ENCODE measurements around the gene IL17RA. TPM values are rescaled to one million over a fixed set of nuclear protein-coding genes. Genes with fewer than 3 reads are reported as not detected.

IL17RA gene
- total RNA-seq, 1 donor from 2014 or later = 21.5 TPM

DNA sequence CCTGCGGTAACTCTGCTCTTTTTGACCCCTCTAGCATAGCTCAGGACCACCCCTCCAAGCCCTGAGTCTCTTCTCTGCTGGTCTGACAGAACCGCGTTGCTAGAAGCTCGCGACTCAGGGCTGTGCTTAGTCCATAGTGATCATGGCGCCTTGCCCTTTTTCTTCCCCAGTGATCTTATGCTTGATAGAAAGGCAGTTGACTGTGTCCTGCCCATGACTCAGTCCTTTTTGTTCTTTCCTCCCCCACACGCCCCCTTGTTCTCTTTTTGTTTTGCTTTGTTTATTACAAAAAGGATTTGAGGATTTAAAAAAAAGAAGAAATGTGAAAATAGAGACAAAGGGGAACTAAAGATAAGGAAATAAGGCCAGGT, 17.5 kb downstream of the IL17RA start:
- Histone ChIP-seq H2AFZ (ENCODE audit: low read depth, low read length) (no peak overlapping the region), H3K9ac (ENCODE audit: low read length) (no peak overlapping the region), H3K4me1 (ENCODE audit: insufficient read depth, low read length) (no peaks in the 10 kb centered on the region), H4K20me1 (ENCODE audit: insufficient read depth, low read length) (peaks cover 26% of the 10 kb centered on the region), H3K27ac (ENCODE audit: low read depth, low read length) (no peak overlapping the region), H3K79me2 (ENCODE audit: insufficient read depth, low read length) (no peaks in the 10 kb centered on the region), H3K27me3 (ENCODE audit: insufficient read depth, low read length) (no peaks in the 10 kb centered on the region), H3K4me2 (ENCODE audit: low read length) (no peak overlapping the region), H3K4me3 (ENCODE audit: insufficient read depth, low read depth, low read length) (no peak overlapping the region), H3K36me3 (ENCODE audit: insufficient read depth, low read length) (peaks cover 27% of the 10 kb centered on the region), H3K9me3 (ENCODE audit: insufficient read depth, low read depth, low read length) (no peaks in the 10 kb centered on the region)
- DNase-seq (ENCODE audit: low read depth) (no peak), FAIRE-seq (no peak)
- Mint-ChIP-seq H3K9me3 (ENCODE audit: unreplicated experiment) (no peaks in the 10 kb centered on the region), H3K36me3 (ENCODE audit: low read depth, unreplicated experiment) (peaks cover 46% of the 10 kb centered on the region), H3K4me3 (ENCODE audit: unreplicated experiment) (no peak overlapping the region), H3K27me3 (ENCODE audit: low read depth, unreplicated experiment) (no peaks in the 10 kb centered on the region), H3K27ac (ENCODE audit: unreplicated experiment) (no peak overlapping the region), H3K4me1 (ENCODE audit: low read depth, unreplicated experiment) (no peaks in the 10 kb centered on the region)
- no peak for TF ChIP-seq EZH2 (IDR thresholded peaks at IDR 0.05; ENCODE audit: insufficient read depth, low read length)
- TF ChIP-seq, protein P1, sequence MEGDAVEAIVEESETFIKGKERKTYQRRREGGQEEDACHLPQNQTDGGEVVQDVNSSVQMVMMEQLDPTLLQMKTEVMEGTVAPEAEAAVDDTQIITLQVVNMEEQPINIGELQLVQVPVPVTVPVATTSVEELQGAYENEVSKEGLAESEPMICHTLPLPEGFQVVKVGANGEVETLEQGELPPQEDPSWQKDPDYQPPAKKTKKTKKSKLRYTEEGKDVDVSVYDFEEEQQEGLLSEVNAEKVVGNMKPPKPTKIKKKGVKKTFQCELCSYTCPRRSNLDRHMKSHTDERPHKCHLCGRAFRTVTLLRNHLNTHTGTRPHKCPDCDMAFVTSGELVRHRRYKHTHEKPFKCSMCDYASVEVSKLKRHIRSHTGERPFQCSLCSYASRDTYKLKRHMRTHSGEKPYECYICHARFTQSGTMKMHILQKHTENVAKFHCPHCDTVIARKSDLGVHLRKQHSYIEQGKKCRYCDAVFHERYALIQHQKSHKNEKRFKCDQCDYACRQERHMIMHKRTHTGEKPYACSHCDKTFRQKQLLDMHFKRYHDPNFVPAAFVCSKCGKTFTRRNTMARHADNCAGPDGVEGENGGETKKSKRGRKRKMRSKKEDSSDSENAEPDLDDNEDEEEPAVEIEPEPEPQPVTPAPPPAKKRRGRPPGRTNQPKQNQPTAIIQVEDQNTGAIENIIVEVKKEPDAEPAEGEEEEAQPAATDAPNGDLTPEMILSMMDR (IDR thresholded peaks at IDR 0.05; ENCODE audit: insufficient read depth, low read depth, low read length) = no peak

DNA sequence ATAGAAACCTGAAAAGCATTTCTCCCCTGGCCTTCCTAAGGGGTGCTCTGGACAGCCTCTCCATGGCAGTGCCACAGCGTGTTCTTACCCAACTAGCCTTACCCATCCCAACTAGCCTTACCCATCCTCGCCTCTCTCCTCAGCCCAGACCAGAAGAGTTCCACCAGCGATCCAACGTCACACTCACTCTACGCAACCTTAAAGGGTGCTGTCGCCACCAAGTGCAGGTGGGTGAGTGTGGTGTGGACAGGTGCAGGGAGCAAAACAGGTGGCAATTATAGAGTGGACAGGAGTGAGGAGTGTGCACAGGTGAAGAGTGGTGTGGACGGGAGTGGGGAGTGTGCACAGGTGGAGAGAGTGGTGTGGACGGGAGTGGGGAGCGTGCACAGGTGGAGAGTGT, 18.6 kb downstream of the IL17RA start:
- Mint-ChIP-seq H3K9me3 (ENCODE audit: unreplicated experiment) (no peaks in the 10 kb centered on the region), H3K27me3 (ENCODE audit: low read depth, unreplicated experiment) (no peaks in the 10 kb centered on the region), H3K27ac (ENCODE audit: unreplicated experiment) (no peak overlapping the region), H3K36me3 (ENCODE audit: low read depth, unreplicated experiment) (peaks cover 50% of the 10 kb centered on the region), H3K4me1 (ENCODE audit: low read depth, unreplicated experiment) (no peaks in the 10 kb centered on the region), H3K4me3 (ENCODE audit: unreplicated experiment) (no peak overlapping the region)
- Histone ChIP-seq H3K4me2 (ENCODE audit: low read length) (no peak overlapping the region), H3K9me3 (ENCODE audit: insufficient read depth, low read depth, low read length) (no peaks in the 10 kb centered on the region), H3K79me2 (ENCODE audit: insufficient read depth, low read length) (no peaks in the 10 kb centered on the region), H2AFZ (ENCODE audit: low read depth, low read length) (no peak overlapping the region), H3K36me3 (ENCODE audit: insufficient read depth, low read length) (peaks cover 27% of the 10 kb centered on the region), H4K20me1 (ENCODE audit: insufficient read depth, low read length) (peaks cover 20% of the 10 kb centered on the region), H3K4me1 (ENCODE audit: insufficient read depth, low read length) (no peaks in the 10 kb centered on the region), H3K4me3 (ENCODE audit: insufficient read depth, low read depth, low read length) (no peak overlapping the region), H3K27ac (ENCODE audit: low read depth, low read length) (no peak overlapping the region), H3K27me3 (ENCODE audit: insufficient read depth, low read length) (no peaks in the 10 kb centered on the region), H3K9ac (ENCODE audit: low read length) (no peak overlapping the region)
- TF ChIP-seq, protein P1 (IDR thresholded peaks at IDR 0.05; ENCODE audit: insufficient read depth, low read depth, low read length) = no peak
- no peak for TF ChIP-seq EZH2 (IDR thresholded peaks at IDR 0.05; ENCODE audit: insufficient read depth, low read length)
- DNase-seq (ENCODE audit: low read depth) = no peak
- no peak for FAIRE-seq

DNA sequence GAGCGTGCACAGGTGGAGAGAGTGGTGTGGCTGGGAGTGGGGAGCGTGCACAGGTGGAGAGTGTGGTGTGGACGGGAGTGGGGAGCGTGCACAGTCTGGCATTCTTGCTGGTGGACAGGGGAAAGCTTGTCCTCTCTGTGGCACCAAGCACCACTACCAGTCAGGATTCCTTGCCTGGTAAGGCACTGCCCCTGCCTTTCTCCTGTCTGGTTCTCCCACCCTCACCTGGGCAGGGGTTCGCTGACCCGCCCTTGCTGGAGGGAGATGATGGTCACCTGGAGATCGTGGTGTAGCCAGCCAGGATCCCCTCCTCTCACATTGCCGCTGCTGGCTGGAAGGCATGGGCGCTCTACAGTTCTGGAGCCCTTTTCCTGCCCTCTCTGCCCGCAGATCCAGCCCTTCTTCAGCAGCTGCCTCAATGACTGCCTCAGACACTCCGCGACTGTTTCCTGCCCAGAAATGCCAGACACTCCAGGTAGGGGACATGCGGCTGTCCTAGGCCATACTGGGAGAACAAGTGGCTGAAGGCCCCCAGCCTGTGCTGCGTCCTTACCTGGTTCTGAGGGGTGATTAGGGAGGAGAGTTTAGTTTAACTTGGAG, 19.6 kb downstream of the IL17RA start:
- peaks cover 18% of the 10 kb centered on the region for H3K36me3 ChIP-seq (ENCODE audit: insufficient read depth, low read length)

More for the DNA sequence above, 19.6 kb downstream of the IL17RA start:
- no peaks in the 10 kb centered on the region for H3K9me3 ChIP-seq (ENCODE audit: insufficient read depth, low read depth, low read length)
- H3K4me3 ChIP-seq (ENCODE audit: insufficient read depth, low read depth, low read length) = no peak overlapping the region
- H3K27me3 Mint-ChIP-seq (ENCODE audit: low read depth, unreplicated experiment) = no peaks in the 10 kb centered on the region
- H4K20me1 ChIP-seq (ENCODE audit: insufficient read depth, low read length) = peaks cover 20% of the 10 kb centered on the region
- H3K36me3 Mint-ChIP-seq (ENCODE audit: low read depth, unreplicated experiment) = peaks cover 45% of the 10 kb centered on the region
- no peak overlapping the region for H3K9ac ChIP-seq (ENCODE audit: low read length)
- no peak overlapping the region for H3K4me3 Mint-ChIP-seq (ENCODE audit: unreplicated experiment)
- TF ChIP-seq, protein P1 (IDR thresholded peaks at IDR 0.05; ENCODE audit: insufficient read depth, low read depth, low read length) = no peak
- no peak for TF ChIP-seq EZH2 (IDR thresholded peaks at IDR 0.05; ENCODE audit: insufficient read depth, low read length)
- H3K27me3 ChIP-seq (ENCODE audit: insufficient read depth, low read length) = no peaks in the 10 kb centered on the region
- no peak overlapping the region for H3K4me2 ChIP-seq (ENCODE audit: low read length)
- no peak overlapping the region for H3K27ac Mint-ChIP-seq (ENCODE audit: unreplicated experiment)
- H3K9me3 Mint-ChIP-seq (ENCODE audit: unreplicated experiment) = no peaks in the 10 kb centered on the region
- H3K79me2 ChIP-seq (ENCODE audit: insufficient read depth, low read length) = no peaks in the 10 kb centered on the region
- no peaks in the 10 kb centered on the region for H3K4me1 ChIP-seq (ENCODE audit: insufficient read depth, low read length)
- H3K27ac ChIP-seq (ENCODE audit: low read depth, low read length) = no peak overlapping the region
- no peaks in the 10 kb centered on the region for H3K4me1 Mint-ChIP-seq (ENCODE audit: low read depth, unreplicated experiment)
- FAIRE-seq (no peak), DNase-seq (ENCODE audit: low read depth) (no peak)
- no peak overlapping the region for H2AFZ ChIP-seq (ENCODE audit: low read depth, low read length)

Data from astrocyte (in vitro differentiated cells and primary cell).